Liver (tissue), 9 donors: ENCODE data around the gene NF2. TPM values are rescaled to one million over a fixed set of nuclear protein-coding genes. Genes with fewer than 3 reads are reported as not detected.

Experiments
- DNase-seq: peaks from one replicate; pipeline ENCODE4 v3.0.0-alpha.2; 2017; ENCODE audit warnings: low spot score
- H3K27ac ChIP-seq, 2 donors: one replicate each; pipeline ENCODE4 v1.7.0; 2013; ENCODE audit warnings: inconsistent platforms in 2 of 2, low read length in 2 of 2, control low read depth in 1 of 2, low read depth in 1 of 2, mild to moderate bottlenecking in 1 of 2
- H3K27me3 ChIP-seq, 4 donors: one replicate each; pipeline versions ENCODE4 v1.6.1 to v1.7.0; 2013; ENCODE audit warnings: low read length in 3 of 4, inconsistent platforms in 1 of 4, mild to moderate bottlenecking in 1 of 4, moderate library complexity in 1 of 4; ENCODE audit not compliant: control insufficient read depth in 4 of 4, insufficient read depth in 4 of 4
- H3K36me3 ChIP-seq, 4 donors: one replicate each; pipeline versions ENCODE4 v1.6.1 to v1.7.0; 2013; ENCODE audit warnings: low read length in 3 of 4, mild to moderate bottlenecking in 3 of 4, low read depth in 1 of 4, moderate library complexity in 1 of 4; ENCODE audit not compliant: control insufficient read depth in 4 of 4, insufficient read depth in 3 of 4
- H3K4me1 ChIP-seq, 4 donors: one replicate each; pipeline versions ENCODE4 v1.6.1 to v1.7.0; 2013; ENCODE audit warnings: low read length in 3 of 4, mild to moderate bottlenecking in 3 of 4, moderate library complexity in 1 of 4; ENCODE audit not compliant: control insufficient read depth in 4 of 4, insufficient read depth in 4 of 4
- H3K4me3 ChIP-seq, 3 donors: one replicate each; pipeline versions ENCODE4 v1.6.1 to v1.7.0; 2013; ENCODE audit warnings: low read length in 3 of 3, control low read depth in 1 of 3, low read depth in 1 of 3, mild to moderate bottlenecking in 1 of 3
- H3K9ac ChIP-seq, 2 donors: one replicate each; pipeline ENCODE4 v1.7.0; 2013; ENCODE audit warnings: low read length in 2 of 2, mild to moderate bottlenecking in 2 of 2, moderate library complexity in 2 of 2, control low read depth in 1 of 2, low read depth in 1 of 2
- H3K9me3 ChIP-seq, 4 donors: one replicate each; pipeline versions ENCODE4 v1.6.1 to v1.7.0; 2013; ENCODE audit warnings: low read length in 3 of 4; ENCODE audit not compliant: control insufficient read depth in 4 of 4
- ATF3 ChIP-seq: IDR thresholded peaks from 2 replicates; pipeline ENCODE4 v1.6.1; 2016; ENCODE audit warnings: antibody characterized with exemption
- CTCF ChIP-seq: fragments of 150-350 bp; IDR thresholded peaks from 2 replicates; pipeline ENCODE4 v1.5.1; 2017; ENCODE audit warnings: improper control_type of control experiment, low read depth, low read length; ENCODE audit not compliant: missing input control
- EGR1 ChIP-seq, 2 donors: IDR thresholded peaks; 2 replicates each; pipeline ENCODE4 v1.6.1; 2016 to 2018; ENCODE audit warnings: antibody characterized with exemption in 2 of 2, low read depth in 2 of 2
- FOXA2 ChIP-seq: IDR thresholded peaks from 2 replicates; pipeline ENCODE4 v1.6.1; 2016; ENCODE audit warnings: antibody characterized with exemption
- GABPA ChIP-seq, 2 donors: IDR thresholded peaks in 1 of 2; conservative IDR thresholded peaks in 1 of 2; 2 replicates each; pipeline ENCODE4 v1.6.1; 2016; ENCODE audit warnings: antibody characterized with exemption in 2 of 2, mild to moderate bottlenecking in 1 of 2, moderate library complexity in 1 of 2
- HNF4A ChIP-seq, 2 donors: conservative IDR thresholded peaks; 2 replicates each; pipeline ENCODE4 v1.6.1; 2016; ENCODE audit warnings: antibody characterized with exemption in 2 of 2, mild to moderate bottlenecking in 2 of 2
- HNF4G ChIP-seq: IDR thresholded peaks from 2 replicates; pipeline ENCODE4 v1.6.1; 2016; ENCODE audit warnings: antibody characterized with exemption
- JUND ChIP-seq, 2 donors: IDR thresholded peaks; 2 replicates each; pipeline ENCODE4 v1.6.1; 2016; ENCODE audit warnings: antibody characterized with exemption in 2 of 2
- MAX ChIP-seq: IDR thresholded peaks from 2 replicates; pipeline ENCODE4 v1.6.1; 2016; ENCODE audit warnings: antibody characterized with exemption
- REST ChIP-seq: IDR thresholded peaks from 2 replicates; pipeline ENCODE4 v1.6.1; 2016; ENCODE audit warnings: antibody characterized with exemption, mild to moderate bottlenecking
- RXRA ChIP-seq, 2 donors: IDR thresholded peaks; 2 replicates each; pipeline ENCODE4 v1.6.1; 2017 to 2018; ENCODE audit warnings: antibody characterized with exemption in 2 of 2, mild to moderate bottlenecking in 1 of 2
- SP1 ChIP-seq: IDR thresholded peaks from 2 replicates; pipeline ENCODE4 v1.6.1; 2018; ENCODE audit warnings: antibody characterized with exemption, mild to moderate bottlenecking
- YY1 ChIP-seq: IDR thresholded peaks from 2 replicates; pipeline ENCODE4 v1.6.1; 2016; ENCODE audit warnings: antibody characterized with exemption, mild to moderate bottlenecking
- WGBS: extraction: QIAGEN DNeasy Blood & Tissue Kit; methylation state at CpG from one replicate; pipeline ENCODE4 v1.1.7; 2013; 5-methylcytosine and 5-hydroxymethylcytosine counted together
- polyA plus RNA-seq, 2 donors: library from polyadenylated mRNA; stranded (reverse) in 1 of 2; unstranded in 1 of 2; fragments of 200-250 nt in 1 of 2; fragments of >200 nt in 1 of 2; fragmentation: Nextera tagmentation in 1 of 2; extraction: Ambion mirVana in 1 of 2; gene quantifications; one replicate each; pipeline versions ENCODE4 v1.2.1 to v1.2.3, GENCODE V29; 2013 to 2015
- total RNA-seq, 2 donors: library from RNA; depleted of rRNA; stranded (reverse); fragments of >200 nt; gene quantifications; one replicate each; pipeline ENCODE4 v1.2.3, GENCODE V29; 2014
- donor health status: healthy.
- donor health status: healthy.
- donor health status: healthy.
- donor health status: healthy.
- donor health status: healthy.

Gene NF2
- total and polyA plus RNA-seq, 4 donors: 6.2 to 25.2 (median 11.2) TPM

- no peaks in the 10 kb centered on the region for H3K36me3 ChIP-seq
- H3K27ac ChIP-seq: no peak overlapping the region
- TF ChIP-seq REST (no peak), MAX (no peak), RXRA (IDR thresholded peaks at IDR 0.05) (no peak), YY1 (no peak), ATF3 (no peak), HNF4G (no peak), HNF4A (conservative IDR thresholded peaks at IDR 0.05) (no peak), CTCF (no peak)
- no peaks in the 10 kb centered on the region for H3K9me3 ChIP-seq
- H3K4me1 ChIP-seq: no peaks in the 10 kb centered on the region
- H3K9ac ChIP-seq: no peak overlapping the region
- H3K4me3 ChIP-seq: no peak overlapping the region
- H3K27me3 ChIP-seq: peaks cover 0 to 2% (median 0%) of the 10 kb centered on the region in 4 donors
- DNase-seq: no peak
- WGBS: 89% methylated on average over 5 of the region's 5 CpGs
Measured at GRCh38 chr22:29707471-29707870, 104.0 kb downstream of the NF2 start.

GRCh38 chr22:29710193-29710592 is 106.8 kb downstream of the NF2 start:
- peaks cover 0 to 2% (median 0%) of the 10 kb centered on the region in 4 donors for H3K27me3 ChIP-seq
- TF ChIP-seq GABPA (IDR thresholded peaks at IDR 0.05 in 1 of 2, conservative IDR thresholded peaks at IDR 0.05 in 1 of 2) (no peak), HNF4G (no peak), SP1 (no peak), YY1 (no peak), EGR1 (IDR thresholded peaks at IDR 0.05; ENCODE audit: low read depth in 2 of 2) (no peak)
- no peak overlapping the region for H3K4me3 ChIP-seq

GRCh38 chr22:29710922-29711593 is 107.6 kb downstream of the NF2 start:
- no peak overlapping the region for H3K4me3 ChIP-seq
- peaks cover 0 to 2% (median 0%) of the 10 kb centered on the region in 4 donors for H3K27me3 ChIP-seq
- no peaks in the 10 kb centered on the region for H3K4me1 ChIP-seq
- no peak for DNase-seq
- 62% methylated on average over 18 of the region's 18 CpGs for WGBS
- no peaks in the 10 kb centered on the region for H3K36me3 ChIP-seq
- H3K9me3 ChIP-seq: no peaks in the 10 kb centered on the region
- no peak overlapping the region for H3K27ac ChIP-seq
- no peak overlapping the region for H3K9ac ChIP-seq
- TF ChIP-seq RXRA (IDR thresholded peaks at IDR 0.05): no peak
- no peak for TF ChIP-seq CTCF
- TF ChIP-seq FOXA2: no peak
- TF ChIP-seq JUND (IDR thresholded peaks at IDR 0.05): no peak
- no peak for TF ChIP-seq REST
- TF ChIP-seq EGR1 (IDR thresholded peaks at IDR 0.05; ENCODE audit: low read depth in 2 of 2): no peak
- TF ChIP-seq GABPA (IDR thresholded peaks at IDR 0.05 in 1 of 2, conservative IDR thresholded peaks at IDR 0.05 in 1 of 2): no peak
- TF ChIP-seq HNF4A (conservative IDR thresholded peaks at IDR 0.05): no peak
- no peak for TF ChIP-seq SP1
- TF ChIP-seq YY1: no peak

More at GRCh38 chr22:29710193-29710592, 106.8 kb downstream of the NF2 start:
- H3K27ac ChIP-seq: no peak overlapping the region
- no peaks in the 10 kb centered on the region for H3K4me1 ChIP-seq
- H3K36me3 ChIP-seq: no peaks in the 10 kb centered on the region
- H3K9me3 ChIP-seq: no peaks in the 10 kb centered on the region
- WGBS: 78% methylated on average over 15 of the region's 15 CpGs
- no peak overlapping the region for H3K9ac ChIP-seq
- DNase-seq: no peak
